DMS79 (cell line): ENCODE data around the gene HRH1.
"Not testable (repeated sequence)": the region's sequence is repeated elsewhere in the genome, so short reads cannot be mapped to it uniquely, and the experiment has no call there.

Source experiments
- DNase-seq: peaks from one replicate; lab custom pipeline; 2025; lab: John Stamatoyannopoulos, UW

Gene HRH1

GRCh38 chr3:11204697-11205348, 50.5 kb downstream of the HRH1 start:
- DNase-seq = no peak

GRCh38 chr3:11205881-11206280, 51.6 kb downstream of the HRH1 start:
- not testable (repeated sequence) for DNase-seq

GRCh38 chr3:11206316-11206715, 52.0 kb downstream of the HRH1 start:
- no peak for DNase-seq

GRCh38 chr3:11206953-11207352, 52.7 kb downstream of the HRH1 start:
- no peak for DNase-seq

- DNase-seq = no peak
These were observed 57.4 kb downstream of the HRH1 start for GRCh38 chr3:11211531-11212298.

GRCh38 chr3:11212299-11212608, 58.0 kb downstream of the HRH1 start:
- no peak for DNase-seq

GRCh38 chr3:11212784-11213183, 58.5 kb downstream of the HRH1 start:
- DNase-seq = no peak

GRCh38 chr3:11213810-11214450, 59.6 kb downstream of the HRH1 start:
- DNase-seq = no peak

GRCh38 chr3:11214451-11214978, 60.2 kb downstream of the HRH1 start:
- no peak for DNase-seq

GRCh38 chr3:11217370-11217769, 63.1 kb downstream of the HRH1 start:
- DNase-seq = not testable (repeated sequence)

- no peak for DNase-seq
These were observed 65.9 kb downstream of the HRH1 start for GRCh38 chr3:11220230-11220629.

GRCh38 chr3:11221818-11222415, 67.6 kb downstream of the HRH1 start:
- no peak for DNase-seq

- DNase-seq = no peak
These were observed 69.7 kb downstream of the HRH1 start for GRCh38 chr3:11224010-11224409.

- no peak for DNase-seq
These were observed 70.6 kb downstream of the HRH1 start for GRCh38 chr3:11224870-11225229.

- DNase-seq = no peak
These were observed 71.7 kb downstream of the HRH1 start for GRCh38 chr3:11226042-11226370.

- DNase-seq = no peak
These were observed 73.7 kb downstream of the HRH1 start for GRCh38 chr3:11228041-11228440.

GRCh38 chr3:11230125-11230524, 75.8 kb downstream of the HRH1 start:
- DNase-seq = no peak

- no peak for DNase-seq
These were observed 76.5 kb downstream of the HRH1 start for GRCh38 chr3:11230832-11231231.

- no peak for DNase-seq
These were observed 81.1 kb downstream of the HRH1 start for GRCh38 chr3:11235385-11235784.

- no peak for DNase-seq
These were observed 82.5 kb downstream of the HRH1 start for GRCh38 chr3:11236588-11237461.

- DNase-seq = no peak
These were observed 83.8 kb downstream of the HRH1 start for GRCh38 chr3:11238060-11238459.

- DNase-seq = no peak
These were observed 84.6 kb downstream of the HRH1 start for GRCh38 chr3:11238880-11239279.
